ENCODE measurements around the gene INPP5A. TPM values are rescaled to one million over a fixed set of nuclear protein-coding genes. Genes with fewer than 3 reads are reported as not detected.

INPP5A gene
- total and polyA plus RNA-seq, 9 of the 15 experiments (the other 6 are each of a cell fraction or from before 2014, with no cell fraction given), result 0.66 to 11.6 (median 7.7) TPM

- H3K9me3 ChIP-seq (replicated peaks; ENCODE audit: control insufficient read depth, insufficient read depth, low read depth, low read length), result no peaks in the 10 kb centered on the region
- no peak overlapping the region for H3K9ac ChIP-seq (ENCODE audit: insufficient read depth in 1 of 2, low read depth in 2 of 2, low read length in 2 of 2)
- no peak overlapping the region for H3K4me3 ChIP-seq
- no peaks in the 10 kb centered on the region for H3K27me3 ChIP-seq (ENCODE audit: control insufficient read depth in 2 of 2, insufficient read depth in 2 of 2, low read length in 2 of 2)
- peaks cover 0 to 12% of the 10 kb centered on the region in 2 experiments; a peak in 1 of 5 replicates for H3K4me1 ChIP-seq (replicated peaks in 1 of 2; ENCODE audit: control insufficient read depth in 2 of 2, insufficient read depth in 2 of 2, low read length in 2 of 2)
- in situ Hi-C loops (cut with MboI) (loop anchor here (25.0 kb wide), 1 partner anchor 462 kb away; no protein-coding TSS in a partner anchor), intact Hi-C loops (cut with micrococcal nuclease) (loop anchor here (10.0 kb wide), 1 partner anchor 144 kb away; no protein-coding TSS in a partner anchor)
- POLR2A ChIA-PET, result no interaction called here
- WGBS (ENCODE audit: insufficient coverage, low coverage, missing lambda C conversion rate), result 71% methylated on average over 9 of the region's 20 CpGs
- no TSS peak for BruUV-seq (replicated peaks)
- FAIRE-seq (no peak), ATAC-seq (no peak), DNase-seq (ENCODE audit: extremely low read depth in 1 of 4, low spot score in 3 of 4) (no peak)
- no peak overlapping the region for H2AFZ ChIP-seq (ENCODE audit: low read depth, low read length)
- CTCF ChIA-PET (ENCODE audit: low intra/inter-chr PET ratio), result no interaction called here
- no peaks in the 10 kb centered on the region for H3K9me1 ChIP-seq (ENCODE audit: control insufficient read depth, insufficient read depth, low read length)
- H3K4me2 ChIP-seq (ENCODE audit: insufficient read depth, low read length), result no peak overlapping the region
- no peak overlapping the region for H3K27ac ChIP-seq (ENCODE audit: extremely low read depth, low read depth, low read length)
- H3K79me2 ChIP-seq (ENCODE audit: control insufficient read depth, insufficient read depth, low read length), result no peaks in the 10 kb centered on the region
- no peaks in the 10 kb centered on the region for H3K36me3 ChIP-seq (ENCODE audit: control insufficient read depth, insufficient read depth, low read length)
- H4K20me1 ChIP-seq (replicated peaks; ENCODE audit: control insufficient read depth, insufficient read depth, low read length), result no peaks in the 10 kb centered on the region; the same call in 1 of the 2 replicates
- TF ChIP-seq, protein P1, sequence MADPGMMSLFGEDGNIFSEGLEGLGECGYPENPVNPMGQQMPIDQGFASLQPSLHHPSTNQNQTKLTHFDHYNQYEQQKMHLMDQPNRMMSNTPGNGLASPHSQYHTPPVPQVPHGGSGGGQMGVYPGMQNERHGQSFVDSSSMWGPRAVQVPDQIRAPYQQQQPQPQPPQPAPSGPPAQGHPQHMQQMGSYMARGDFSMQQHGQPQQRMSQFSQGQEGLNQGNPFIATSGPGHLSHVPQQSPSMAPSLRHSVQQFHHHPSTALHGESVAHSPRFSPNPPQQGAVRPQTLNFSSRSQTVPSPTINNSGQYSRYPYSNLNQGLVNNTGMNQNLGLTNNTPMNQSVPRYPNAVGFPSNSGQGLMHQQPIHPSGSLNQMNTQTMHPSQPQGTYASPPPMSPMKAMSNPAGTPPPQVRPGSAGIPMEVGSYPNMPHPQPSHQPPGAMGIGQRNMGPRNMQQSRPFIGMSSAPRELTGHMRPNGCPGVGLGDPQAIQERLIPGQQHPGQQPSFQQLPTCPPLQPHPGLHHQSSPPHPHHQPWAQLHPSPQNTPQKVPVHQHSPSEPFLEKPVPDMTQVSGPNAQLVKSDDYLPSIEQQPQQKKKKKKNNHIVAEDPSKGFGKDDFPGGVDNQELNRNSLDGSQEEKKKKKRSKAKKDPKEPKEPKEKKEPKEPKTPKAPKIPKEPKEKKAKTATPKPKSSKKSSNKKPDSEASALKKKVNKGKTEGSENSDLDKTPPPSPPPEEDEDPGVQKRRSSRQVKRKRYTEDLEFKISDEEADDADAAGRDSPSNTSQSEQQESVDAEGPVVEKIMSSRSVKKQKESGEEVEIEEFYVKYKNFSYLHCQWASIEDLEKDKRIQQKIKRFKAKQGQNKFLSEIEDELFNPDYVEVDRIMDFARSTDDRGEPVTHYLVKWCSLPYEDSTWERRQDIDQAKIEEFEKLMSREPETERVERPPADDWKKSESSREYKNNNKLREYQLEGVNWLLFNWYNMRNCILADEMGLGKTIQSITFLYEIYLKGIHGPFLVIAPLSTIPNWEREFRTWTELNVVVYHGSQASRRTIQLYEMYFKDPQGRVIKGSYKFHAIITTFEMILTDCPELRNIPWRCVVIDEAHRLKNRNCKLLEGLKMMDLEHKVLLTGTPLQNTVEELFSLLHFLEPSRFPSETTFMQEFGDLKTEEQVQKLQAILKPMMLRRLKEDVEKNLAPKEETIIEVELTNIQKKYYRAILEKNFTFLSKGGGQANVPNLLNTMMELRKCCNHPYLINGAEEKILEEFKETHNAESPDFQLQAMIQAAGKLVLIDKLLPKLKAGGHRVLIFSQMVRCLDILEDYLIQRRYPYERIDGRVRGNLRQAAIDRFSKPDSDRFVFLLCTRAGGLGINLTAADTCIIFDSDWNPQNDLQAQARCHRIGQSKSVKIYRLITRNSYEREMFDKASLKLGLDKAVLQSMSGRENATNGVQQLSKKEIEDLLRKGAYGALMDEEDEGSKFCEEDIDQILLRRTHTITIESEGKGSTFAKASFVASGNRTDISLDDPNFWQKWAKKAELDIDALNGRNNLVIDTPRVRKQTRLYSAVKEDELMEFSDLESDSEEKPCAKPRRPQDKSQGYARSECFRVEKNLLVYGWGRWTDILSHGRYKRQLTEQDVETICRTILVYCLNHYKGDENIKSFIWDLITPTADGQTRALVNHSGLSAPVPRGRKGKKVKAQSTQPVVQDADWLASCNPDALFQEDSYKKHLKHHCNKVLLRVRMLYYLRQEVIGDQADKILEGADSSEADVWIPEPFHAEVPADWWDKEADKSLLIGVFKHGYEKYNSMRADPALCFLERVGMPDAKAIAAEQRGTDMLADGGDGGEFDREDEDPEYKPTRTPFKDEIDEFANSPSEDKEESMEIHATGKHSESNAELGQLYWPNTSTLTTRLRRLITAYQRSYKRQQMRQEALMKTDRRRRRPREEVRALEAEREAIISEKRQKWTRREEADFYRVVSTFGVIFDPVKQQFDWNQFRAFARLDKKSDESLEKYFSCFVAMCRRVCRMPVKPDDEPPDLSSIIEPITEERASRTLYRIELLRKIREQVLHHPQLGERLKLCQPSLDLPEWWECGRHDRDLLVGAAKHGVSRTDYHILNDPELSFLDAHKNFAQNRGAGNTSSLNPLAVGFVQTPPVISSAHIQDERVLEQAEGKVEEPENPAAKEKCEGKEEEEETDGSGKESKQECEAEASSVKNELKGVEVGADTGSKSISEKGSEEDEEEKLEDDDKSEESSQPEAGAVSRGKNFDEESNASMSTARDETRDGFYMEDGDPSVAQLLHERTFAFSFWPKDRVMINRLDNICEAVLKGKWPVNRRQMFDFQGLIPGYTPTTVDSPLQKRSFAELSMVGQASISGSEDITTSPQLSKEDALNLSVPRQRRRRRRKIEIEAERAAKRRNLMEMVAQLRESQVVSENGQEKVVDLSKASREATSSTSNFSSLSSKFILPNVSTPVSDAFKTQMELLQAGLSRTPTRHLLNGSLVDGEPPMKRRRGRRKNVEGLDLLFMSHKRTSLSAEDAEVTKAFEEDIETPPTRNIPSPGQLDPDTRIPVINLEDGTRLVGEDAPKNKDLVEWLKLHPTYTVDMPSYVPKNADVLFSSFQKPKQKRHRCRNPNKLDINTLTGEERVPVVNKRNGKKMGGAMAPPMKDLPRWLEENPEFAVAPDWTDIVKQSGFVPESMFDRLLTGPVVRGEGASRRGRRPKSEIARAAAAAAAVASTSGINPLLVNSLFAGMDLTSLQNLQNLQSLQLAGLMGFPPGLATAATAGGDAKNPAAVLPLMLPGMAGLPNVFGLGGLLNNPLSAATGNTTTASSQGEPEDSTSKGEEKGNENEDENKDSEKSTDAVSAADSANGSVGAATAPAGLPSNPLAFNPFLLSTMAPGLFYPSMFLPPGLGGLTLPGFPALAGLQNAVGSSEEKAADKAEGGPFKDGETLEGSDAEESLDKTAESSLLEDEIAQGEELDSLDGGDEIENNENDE (IDR thresholded peaks at IDR 0.05; ENCODE audit: low read depth, low read length), result no peak
- no peak for TF ChIP-seq RBM15 (IDR thresholded peaks at IDR 0.05; ENCODE audit: insufficient read depth, low read length)
- no peak for TF ChIP-seq TARDBP (IDR thresholded peaks at IDR 0.05)
- no peak for TF ChIP-seq GABPB1 (CRISPR knock-in tag; IDR thresholded peaks at IDR 0.05)
- no peak for TF ChIP-seq SIX5 (IDR thresholded peaks at IDR 0.05; ENCODE audit: borderline replicate concordance in 1 of 2, insufficient read depth in 1 of 2, low read depth in 1 of 2, low read length in 2 of 2)
- TF ChIP-seq ZBTB7A (IDR thresholded peaks at IDR 0.05; ENCODE audit: borderline replicate concordance, control insufficient read depth, low read depth, low read length), result no peak
- TF ChIP-seq MTA3 (IDR thresholded peaks at IDR 0.05; ENCODE audit: borderline replicate concordance), result no peak
- TF ChIP-seq HNRNPK (IDR thresholded peaks at IDR 0.05; ENCODE audit: low read depth, low read length, poor library complexity, severe bottlenecking), result no peak
- TF ChIP-seq DNMT1 (IDR thresholded peaks at IDR 0.05), result no peak
- no peak for TF ChIP-seq CC2D1A (IDR thresholded peaks at IDR 0.05)
- no peak for TF ChIP-seq SNAPC5 (CRISPR knock-in tag; IDR thresholded peaks at IDR 0.05)
Measured at GRCh38 chr10:132650611-132651250, 113.1 kb downstream of the INPP5A start.

All from K562 (cell line).